MM.1S (cell line): Measurements from ENCODE around the gene BAAT.

ENCODE experiments used
- CTCF ChIP-seq: fragments of 300-600 bp; sonication (generic); IDR thresholded peaks from 2 replicates; pipeline ENCODE4 v1.5.1; 2016; ENCODE audit warnings: antibody characterized with exemption, low read length, mixed read lengths
- EZH2 ChIP-seq: fragments of 300-600 bp; sonication (generic); optimal IDR thresholded peaks from 2 replicates; pipeline ENCODE3; 2017; ENCODE audit warnings: low read depth, mild to moderate bottlenecking, antibody characterized with exemption, low read length, mixed read lengths
- EZH2phosphoT487 ChIP-seq: fragments of 300-600 bp; sonication (generic); IDR thresholded peaks from 2 replicates; pipeline ENCODE4 v1.6.1; 2018; ENCODE audit warnings: antibody characterized with exemption, low read length

DNA sequence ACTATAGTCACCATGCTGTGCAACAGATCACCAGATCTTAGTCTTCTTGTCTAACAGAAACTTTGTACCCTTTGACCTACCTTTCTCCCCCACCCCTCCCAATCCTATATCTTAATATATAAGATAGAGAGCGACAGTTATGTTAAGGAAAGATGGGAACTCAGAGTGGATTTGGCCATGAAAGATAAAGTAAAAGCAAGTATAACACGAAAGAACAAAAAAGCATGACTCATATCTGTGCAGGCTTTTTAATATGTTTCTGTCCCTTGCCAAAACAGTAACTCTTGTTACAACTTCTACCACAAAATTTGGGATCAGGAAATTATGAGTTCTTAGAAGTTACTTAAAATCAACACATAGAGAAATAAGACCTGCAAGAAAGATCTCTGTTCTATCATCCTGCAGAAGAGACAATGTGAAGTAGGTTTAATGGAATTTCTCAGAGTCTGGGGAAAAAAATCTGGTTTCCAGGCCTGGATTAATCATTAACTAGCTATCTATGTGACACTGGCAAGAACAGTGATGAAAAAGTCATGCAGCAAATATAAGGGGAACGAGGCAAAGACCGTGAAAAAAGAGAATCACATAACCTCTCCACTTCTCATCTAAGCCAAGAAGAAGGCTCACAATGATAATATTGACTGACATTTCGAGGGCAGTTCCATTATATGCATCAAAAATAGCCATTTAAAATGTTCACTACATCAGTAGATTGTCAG lies 18.6 kb downstream of the BAAT start:
- TF ChIP-seq CTCF: no peak
- no peak for TF ChIP-seq EZH2phosphoT487
- no peak for TF ChIP-seq EZH2
